Measurements from ENCODE around the gene CD83. TPM values are rescaled to one million over a fixed set of nuclear protein-coding genes. Genes with fewer than 3 reads are reported as not detected.
A peak's percentile ranks its signal among the peaks of the same experiment; 100 is the strongest.

CD83 gene
- total RNA-seq, 2 experiments from 2014 or later: 45.0 to 46.9 TPM

DNA sequence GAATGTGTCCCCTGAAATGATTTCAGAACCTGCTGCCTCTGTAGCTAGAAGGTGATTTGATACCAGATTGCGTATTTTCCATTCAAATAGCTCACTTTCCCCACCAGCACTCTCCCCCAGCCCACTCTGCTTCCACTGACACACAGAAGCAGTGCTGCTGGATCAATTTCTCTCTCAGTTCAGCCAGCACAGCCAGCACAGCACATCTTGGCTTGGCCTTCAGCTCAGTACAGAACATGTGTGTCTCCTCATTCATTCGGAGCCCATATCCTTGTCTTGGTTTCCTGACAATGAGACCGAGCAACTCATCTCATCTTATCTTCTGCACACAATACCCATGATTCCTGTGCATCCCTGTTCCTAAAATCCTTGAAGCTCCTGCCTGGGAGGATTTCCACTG lies 33.8 kb upstream of the CD83 start:
- H3K9me3 Mint-ChIP-seq: no peaks in the 10 kb centered on the region
- H3K4me3 Mint-ChIP-seq: no peak overlapping the region
- peaks cover 3% of the 10 kb centered on the region for H3K27me3 Mint-ChIP-seq
- H3K4me1 Mint-ChIP-seq: peaks cover 19% of the 10 kb centered on the region
- DNase-seq: no peak
- H3K36me3 Mint-ChIP-seq: no peaks in the 10 kb centered on the region
- no peak overlapping the region for H3K27ac Mint-ChIP-seq

DNA sequence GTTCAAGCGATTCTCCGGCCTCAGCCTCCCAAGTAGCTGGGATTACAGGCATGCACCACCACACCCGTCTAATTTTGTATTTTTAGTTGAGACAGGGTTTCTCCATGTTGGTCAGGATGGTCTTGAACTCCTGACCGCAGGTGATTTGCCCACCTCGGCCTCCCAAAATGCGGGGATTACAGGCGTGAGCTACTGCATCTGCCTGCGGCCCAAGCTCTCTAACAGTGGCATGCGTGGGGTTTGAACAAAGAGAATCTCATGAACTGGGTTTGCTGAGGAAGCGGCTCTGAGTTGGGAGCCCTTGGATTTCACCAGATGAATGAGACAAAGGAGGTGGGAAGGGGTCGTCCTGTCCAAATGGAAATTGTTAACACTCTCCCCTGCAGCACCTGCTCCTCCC lies 33.2 kb upstream of the CD83 start:
- H3K36me3 Mint-ChIP-seq: no peaks in the 10 kb centered on the region
- H3K4me1 Mint-ChIP-seq: peaks cover 20% of the 10 kb centered on the region
- no peak overlapping the region for H3K27ac Mint-ChIP-seq
- H3K9me3 Mint-ChIP-seq: no peaks in the 10 kb centered on the region
- H3K27me3 Mint-ChIP-seq: peaks cover 4% of the 10 kb centered on the region
- H3K4me3 Mint-ChIP-seq: no peak overlapping the region
- DNase-seq: no peak

DNA sequence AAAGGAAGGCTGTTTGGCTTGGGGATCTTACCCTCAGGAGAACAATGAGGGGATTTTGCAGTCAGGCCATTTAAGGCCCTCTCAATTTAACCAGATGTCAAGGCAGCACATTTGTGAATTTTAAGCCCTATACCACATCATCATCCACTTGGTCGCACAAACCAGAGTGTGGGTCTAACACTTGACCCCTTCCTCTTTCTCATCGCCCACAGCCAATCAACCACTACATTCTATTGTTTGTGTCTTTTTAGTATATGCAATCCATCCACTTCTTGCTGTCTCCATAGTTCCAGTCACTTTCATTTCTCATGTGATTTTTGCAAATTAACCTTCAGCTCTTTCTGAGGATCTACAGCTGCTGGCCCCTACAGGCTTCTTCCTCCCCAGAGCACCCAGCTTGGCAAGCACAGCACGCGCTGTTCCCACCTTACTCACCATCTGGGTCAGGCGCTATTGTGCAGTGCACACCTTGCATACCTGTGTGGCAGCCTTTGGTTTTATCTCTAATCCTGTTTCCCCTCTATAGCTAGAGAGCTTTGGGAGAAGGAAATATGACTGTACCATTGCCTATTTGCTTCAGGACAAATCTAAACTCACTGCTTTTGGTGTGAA lies 32.3 kb upstream of the CD83 start:
- no peak overlapping the region for H3K27ac Mint-ChIP-seq
- H3K4me1 Mint-ChIP-seq: peaks cover 18% of the 10 kb centered on the region
- H3K36me3 Mint-ChIP-seq: no peaks in the 10 kb centered on the region
- peaks cover 4% of the 10 kb centered on the region for H3K27me3 Mint-ChIP-seq
- DNase-seq: no peak
- no peaks in the 10 kb centered on the region for H3K9me3 Mint-ChIP-seq
- H3K4me3 Mint-ChIP-seq: no peak overlapping the region

DNA sequence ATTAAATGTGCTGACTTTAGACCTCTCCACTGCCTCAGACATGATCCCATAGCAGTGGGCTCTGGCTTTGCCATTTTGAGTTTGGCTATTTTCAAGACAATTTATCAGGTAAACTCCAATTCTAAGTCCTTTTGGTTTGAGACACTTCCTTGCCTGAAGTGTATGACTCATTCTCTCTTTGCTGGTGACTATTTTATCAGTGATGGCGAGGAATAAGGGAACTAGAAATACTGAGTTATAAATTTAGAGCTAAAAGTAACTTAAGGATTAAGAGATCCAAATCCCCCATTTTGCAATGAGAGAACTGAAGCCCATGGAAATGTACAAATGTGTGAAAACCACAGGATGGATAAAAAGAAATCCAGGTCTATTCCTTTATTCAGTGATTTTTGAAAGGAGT lies 30.9 kb upstream of the CD83 start:
- Mint-ChIP-seq H3K27ac (no peak overlapping the region), H3K4me3 (no peak overlapping the region), H3K9me3 (no peaks in the 10 kb centered on the region), H3K27me3 (peaks cover 4% of the 10 kb centered on the region), H3K36me3 (no peaks in the 10 kb centered on the region), H3K4me1 (peaks cover 26% of the 10 kb centered on the region)
- no peak for DNase-seq

DNA sequence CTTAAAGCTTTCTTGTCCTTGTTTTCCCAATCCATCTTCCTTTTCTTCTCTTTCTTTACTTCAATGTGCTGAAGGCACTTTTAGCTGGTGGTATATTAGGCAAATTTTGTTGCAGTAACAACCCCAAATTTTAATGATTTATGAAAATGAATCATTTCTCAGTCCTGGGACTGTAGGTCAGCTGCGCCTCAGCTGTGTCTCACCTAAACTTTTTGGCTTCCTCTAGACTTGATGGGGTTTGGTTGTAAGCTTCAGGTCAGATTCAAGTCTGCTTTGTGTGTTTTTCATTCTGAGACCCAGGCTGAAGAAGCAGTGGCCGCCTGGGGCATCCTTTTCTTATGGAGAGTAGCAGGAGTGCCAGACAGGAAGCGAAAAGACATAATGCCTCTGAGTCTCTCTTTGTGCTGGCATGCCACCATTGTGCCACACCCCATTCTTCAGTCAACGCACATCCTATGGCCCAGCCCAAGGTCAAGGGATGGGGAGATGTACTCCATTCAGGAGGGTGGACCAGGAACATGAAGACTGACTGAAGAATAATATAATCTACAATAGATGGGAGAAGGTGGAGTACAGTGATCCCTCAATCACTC lies 28.9 kb upstream of the CD83 start:
- Mint-ChIP-seq H3K9me3 (peaks cover 8% of the 10 kb centered on the region), H3K4me1 (peaks cover 27% of the 10 kb centered on the region), H3K27ac (no peak overlapping the region), H3K4me3 (no peak overlapping the region), H3K36me3 (peaks cover 6% of the 10 kb centered on the region), H3K27me3 (peaks cover 4% of the 10 kb centered on the region)
- no peak for DNase-seq

DNA sequence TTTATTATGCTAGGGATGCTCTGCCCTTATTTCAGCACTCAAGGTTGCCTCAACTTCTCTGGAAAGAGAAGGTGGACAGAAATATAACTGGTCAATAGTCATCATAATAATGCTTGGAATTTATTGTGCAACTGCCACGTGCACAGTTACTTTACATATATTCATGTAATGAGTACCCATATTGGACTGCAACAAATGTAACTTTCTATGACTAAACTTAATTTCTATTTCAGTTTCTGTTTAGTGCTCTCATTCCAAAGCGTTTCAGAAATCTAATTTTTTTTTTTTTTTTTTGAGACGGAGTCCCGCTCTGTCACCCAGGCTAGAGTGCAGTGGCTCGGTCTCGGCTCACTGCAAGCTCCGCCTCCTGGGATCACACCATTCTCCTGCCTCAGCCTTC lies 28.3 kb upstream of the CD83 start:
- Mint-ChIP-seq H3K4me1 (peaks cover 31% of the 10 kb centered on the region), H3K27me3 (peaks cover 4% of the 10 kb centered on the region), H3K36me3 (peaks cover 6% of the 10 kb centered on the region), H3K9me3 (peaks cover 9% of the 10 kb centered on the region), H3K27ac (no peak overlapping the region), H3K4me3 (no peak overlapping the region)
- no peak for DNase-seq

DNA sequence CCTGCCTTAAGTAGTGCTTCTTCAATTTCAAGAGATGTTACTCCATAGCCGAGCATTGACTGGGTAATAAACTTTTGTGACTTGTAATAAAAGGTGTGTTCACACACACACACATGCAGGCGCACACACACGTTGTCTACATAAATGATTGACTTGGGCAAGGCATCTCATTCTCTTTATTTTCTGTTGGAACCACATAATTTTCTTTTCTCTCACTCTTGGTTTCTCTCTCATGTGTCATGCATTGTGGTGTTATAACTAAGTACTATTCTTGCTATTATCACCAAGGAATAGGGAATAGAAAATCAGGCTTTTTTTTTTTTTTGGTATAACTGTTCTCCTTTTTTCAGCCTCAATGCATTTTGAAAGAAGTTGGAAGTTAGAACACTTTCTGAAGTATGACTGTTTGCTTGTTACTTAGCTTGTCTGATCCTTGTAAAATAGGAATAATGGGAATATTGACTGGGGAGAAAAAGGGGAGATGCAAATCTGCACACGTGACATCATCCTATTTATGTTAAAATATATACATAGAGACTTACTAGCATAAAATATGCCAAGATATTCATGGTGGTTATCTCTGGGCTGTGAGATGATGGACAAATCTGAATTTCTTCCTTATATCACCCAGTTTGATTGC lies 26.1 kb upstream of the CD83 start:
- Mint-ChIP-seq H3K4me3 (no peak overlapping the region), H3K27ac (no peak overlapping the region), H3K36me3 (peaks cover 6% of the 10 kb centered on the region), H3K9me3 (peaks cover 9% of the 10 kb centered on the region), H3K27me3 (peaks cover 4% of the 10 kb centered on the region), H3K4me1 (peaks cover 47% of the 10 kb centered on the region)
- DNase-seq: no peak

DNA sequence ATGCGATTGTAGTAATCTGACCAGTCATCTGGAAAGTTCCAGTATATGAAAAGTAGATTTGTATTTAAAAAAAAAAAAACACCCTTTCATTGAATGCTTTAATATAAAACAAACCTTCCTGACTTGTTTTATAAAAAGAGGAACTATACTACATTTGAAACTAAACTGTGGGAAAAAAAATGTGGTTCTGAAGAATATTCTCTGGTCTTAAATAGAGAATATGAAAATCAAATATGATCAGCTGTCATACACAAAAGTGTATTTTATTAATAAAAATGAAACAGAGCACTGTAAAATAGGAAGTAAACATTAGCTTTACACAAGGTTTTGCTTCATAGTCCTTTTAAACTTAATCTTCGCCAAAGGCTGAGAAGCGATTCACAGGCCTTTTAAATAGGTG lies 25.3 kb upstream of the CD83 start:
- Mint-ChIP-seq H3K4me1 (peaks cover 47% of the 10 kb centered on the region), H3K4me3 (no peak overlapping the region), H3K27me3 (peaks cover 4% of the 10 kb centered on the region), H3K27ac (no peak overlapping the region), H3K9me3 (peaks cover 9% of the 10 kb centered on the region), H3K36me3 (peaks cover 6% of the 10 kb centered on the region)
- no peak for DNase-seq

DNA sequence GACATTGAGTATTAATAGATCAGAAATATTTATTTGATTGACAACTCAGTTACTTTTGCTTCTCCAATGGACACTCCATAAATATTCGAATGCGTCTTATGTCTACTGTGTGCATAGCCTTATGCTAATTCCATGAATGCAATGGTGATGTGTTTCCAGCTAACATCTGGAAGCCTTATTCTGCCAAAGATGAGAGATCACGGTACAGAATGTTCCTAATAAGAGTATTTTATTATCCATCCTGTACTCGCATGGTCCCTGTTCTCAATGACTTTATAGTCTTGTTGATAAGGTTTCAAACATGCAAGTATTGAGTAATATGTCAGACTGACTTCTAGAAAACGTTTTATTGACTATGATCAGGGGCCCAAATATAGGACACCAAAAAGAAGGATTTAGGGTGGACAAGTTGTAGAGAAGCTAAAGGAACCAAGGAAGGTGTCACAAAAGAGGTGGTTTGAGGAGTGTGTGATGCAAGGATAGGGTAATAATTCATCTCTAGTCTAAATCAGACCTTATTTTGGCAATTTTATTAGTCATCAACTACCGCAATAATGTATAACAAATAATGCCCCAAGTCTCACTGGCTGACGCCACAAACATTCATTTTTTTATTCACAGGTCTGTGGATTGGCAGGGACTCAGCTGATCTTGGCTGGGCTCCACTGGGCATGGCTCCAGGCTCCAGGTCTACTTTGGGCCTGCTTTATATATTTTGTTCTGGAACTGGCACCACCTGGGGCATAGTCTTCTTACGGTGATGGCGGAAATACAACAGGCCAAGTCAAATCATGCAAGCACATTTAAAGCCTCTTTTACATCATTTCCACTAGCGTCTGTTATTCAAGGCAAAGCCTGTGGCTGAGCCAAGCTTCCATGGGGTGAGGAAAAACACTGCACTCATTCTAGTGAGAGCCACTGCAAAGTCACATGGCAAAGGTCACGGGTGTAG lies 24.5 kb upstream of the CD83 start:
- Mint-ChIP-seq H3K27ac (no peak overlapping the region), H3K9me3 (peaks cover 9% of the 10 kb centered on the region), H3K27me3 (peaks cover 4% of the 10 kb centered on the region), H3K4me3 (no peak overlapping the region), H3K36me3 (peaks cover 6% of the 10 kb centered on the region), H3K4me1 (peaks cover 46% of the 10 kb centered on the region)
- no peak for DNase-seq

DNA sequence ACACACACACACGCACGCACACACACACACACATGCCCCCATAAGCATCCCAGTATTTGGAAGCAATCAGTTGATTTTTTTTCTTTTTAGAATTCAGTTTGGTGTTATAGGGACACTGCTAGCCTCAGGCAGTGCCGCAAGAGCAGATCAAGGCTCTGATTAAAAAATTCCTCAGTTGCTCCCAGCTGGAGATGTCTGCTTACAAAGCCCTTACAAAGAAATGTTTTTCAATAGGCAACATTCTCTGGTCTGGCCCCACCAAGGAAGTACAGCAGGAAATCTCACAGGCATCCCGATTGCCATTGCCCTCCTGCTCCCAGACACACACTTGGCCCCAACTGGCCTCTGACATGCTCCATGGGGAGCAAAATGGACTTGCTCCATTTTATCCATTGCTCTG lies 22.9 kb upstream of the CD83 start:
- H3K9me3 Mint-ChIP-seq: peaks cover 9% of the 10 kb centered on the region
- peaks cover 37% of the 10 kb centered on the region for H3K4me1 Mint-ChIP-seq
- no peaks in the 10 kb centered on the region for H3K27me3 Mint-ChIP-seq
- peaks cover 6% of the 10 kb centered on the region for H3K36me3 Mint-ChIP-seq
- H3K27ac Mint-ChIP-seq: peak overlapping the region; percentile 65
- H3K4me3 Mint-ChIP-seq: no peak overlapping the region
- DNase-seq: no peak

DNA sequence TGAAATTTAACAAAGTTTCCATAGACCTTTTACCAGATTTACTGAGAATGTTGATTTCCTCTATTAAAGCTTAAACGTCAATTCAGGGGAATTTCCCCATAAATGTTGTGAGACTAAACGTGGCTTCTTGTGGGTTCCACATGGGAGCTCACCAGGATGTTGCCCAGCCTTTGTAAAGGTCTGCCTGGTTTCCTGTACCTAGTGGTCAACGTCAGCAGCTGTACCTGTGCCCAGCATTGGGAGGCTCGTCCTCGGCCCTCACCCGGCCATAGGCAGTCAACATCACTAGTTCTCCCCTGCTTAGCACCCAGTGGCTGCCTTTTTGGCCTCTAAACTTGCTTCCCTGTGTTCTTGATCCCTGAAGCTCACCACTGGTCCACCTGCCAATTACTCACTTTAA lies 22.1 kb upstream of the CD83 start:
- Mint-ChIP-seq H3K27ac (peak overlapping the region; percentile 65), H3K9me3 (peaks cover 9% of the 10 kb centered on the region), H3K27me3 (no peaks in the 10 kb centered on the region), H3K4me1 (peaks cover 37% of the 10 kb centered on the region), H3K36me3 (peaks cover 6% of the 10 kb centered on the region), H3K4me3 (no peak overlapping the region)
- no peak for DNase-seq

DNA sequence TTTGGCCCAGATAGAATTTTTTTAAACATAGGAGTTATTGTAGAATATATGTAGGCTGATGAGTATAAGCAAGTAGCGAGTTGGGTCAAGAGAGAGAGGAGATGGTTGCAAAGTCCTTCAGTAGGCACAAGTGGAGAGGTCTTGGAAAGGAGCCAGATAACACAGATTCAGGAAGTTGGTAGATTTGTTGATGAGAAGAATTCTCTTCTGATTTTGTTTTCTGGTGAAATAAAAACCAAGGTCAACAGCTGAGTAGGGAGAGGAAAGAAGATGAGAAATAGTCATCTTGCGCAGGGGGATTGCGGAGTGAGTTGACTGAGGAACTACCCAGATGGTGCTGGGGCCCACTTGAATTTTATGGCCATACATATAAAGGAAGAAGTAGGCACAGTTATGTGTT lies 17.4 kb upstream of the CD83 start:
- Mint-ChIP-seq H3K4me1 (peaks cover 16% of the 10 kb centered on the region), H3K9me3 (no peaks in the 10 kb centered on the region), H3K27ac (no peak overlapping the region), H3K36me3 (no peaks in the 10 kb centered on the region), H3K4me3 (no peak overlapping the region), H3K27me3 (no peaks in the 10 kb centered on the region)
- no peak for DNase-seq

DNA sequence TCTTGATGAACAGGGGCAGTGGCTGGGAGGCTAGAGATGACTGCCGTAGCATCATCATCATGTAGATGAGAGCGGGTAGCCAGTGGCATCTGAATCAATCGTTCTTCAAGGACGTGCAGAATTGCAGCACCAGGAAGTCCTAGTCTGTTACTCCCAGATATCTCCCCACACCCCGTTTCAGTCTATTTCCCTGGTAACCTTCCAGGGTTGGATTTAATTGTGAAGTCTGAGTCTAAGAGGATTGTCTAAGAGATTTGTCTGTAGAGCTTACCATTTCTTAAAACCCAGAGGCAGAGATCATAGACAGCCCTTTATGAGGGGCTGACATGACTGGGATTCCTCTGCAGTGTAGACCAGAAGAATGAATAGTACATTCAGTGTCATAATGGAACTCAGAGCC lies 16.6 kb upstream of the CD83 start:
- H3K36me3 Mint-ChIP-seq: no peaks in the 10 kb centered on the region
- DNase-seq: no peak
- no peak overlapping the region for H3K4me3 Mint-ChIP-seq
- H3K27ac Mint-ChIP-seq: no peak overlapping the region
- no peaks in the 10 kb centered on the region for H3K27me3 Mint-ChIP-seq
- H3K9me3 Mint-ChIP-seq: no peaks in the 10 kb centered on the region
- H3K4me1 Mint-ChIP-seq: peaks cover 8% of the 10 kb centered on the region

DNA sequence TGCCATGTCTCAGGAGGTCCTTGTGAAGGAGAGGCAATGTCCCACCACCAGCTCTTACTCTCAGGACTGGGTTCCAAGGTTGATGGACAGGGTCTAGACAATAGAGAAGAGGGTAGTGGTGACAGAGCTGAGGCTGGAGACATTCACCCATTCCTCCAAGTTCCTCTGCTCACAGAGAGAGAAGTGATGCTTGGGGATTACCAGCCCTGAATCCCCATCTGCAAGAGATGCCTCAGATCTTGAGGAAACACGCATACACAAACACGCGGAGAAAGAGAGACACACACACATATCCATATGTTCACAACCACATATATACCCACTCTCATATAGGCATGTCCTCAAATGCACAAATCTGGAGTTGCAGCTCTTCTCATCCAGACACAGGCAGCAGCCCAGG lies 15.2 kb upstream of the CD83 start:
- DNase-seq: no peak
- Mint-ChIP-seq H3K4me1 (peaks cover 3% of the 10 kb centered on the region), H3K27me3 (peaks cover 6% of the 10 kb centered on the region), H3K36me3 (peaks cover 3% of the 10 kb centered on the region), H3K9me3 (peaks cover 10% of the 10 kb centered on the region), H3K4me3 (no peak overlapping the region), H3K27ac (no peak overlapping the region)

DNA sequence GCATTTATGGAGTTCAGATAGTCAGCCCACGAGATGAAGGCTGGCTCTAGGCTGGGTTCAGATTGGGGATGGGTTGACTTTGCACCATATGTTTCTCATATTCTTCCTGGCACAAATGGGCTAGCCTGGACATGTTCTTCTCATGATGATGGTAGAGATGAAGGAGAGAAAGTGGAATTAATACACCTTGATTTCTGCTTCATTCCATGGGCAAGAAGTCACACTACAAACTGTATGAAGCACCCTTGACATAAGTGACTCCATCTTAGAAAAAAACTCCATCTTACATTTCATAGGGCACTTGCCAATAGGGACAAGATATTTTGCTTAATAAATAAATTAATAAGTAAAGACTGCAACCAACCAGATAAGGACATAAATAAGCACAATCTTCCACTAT lies 12.0 kb upstream of the CD83 start:
- Mint-ChIP-seq H3K4me3 (no peak overlapping the region), H3K4me1 (peaks cover 30% of the 10 kb centered on the region), H3K27me3 (peaks cover 10% of the 10 kb centered on the region), H3K27ac (no peak overlapping the region), H3K36me3 (peaks cover 8% of the 10 kb centered on the region), H3K9me3 (peaks cover 15% of the 10 kb centered on the region)
- DNase-seq: no peak

Measured in activated naive CD8-positive, alpha-beta T cell treated with anti-CD3 and anti-CD28 coated beads for 36 hours (primary cell).